Right renal pelvis (tissue), 4 donors: ENCODE data around the gene OLFML2B. TPM values are rescaled to one million over a fixed set of nuclear protein-coding genes. Genes with fewer than 3 reads are reported as not detected.

ENCODE experiments used
- DNase-seq, 4 donors: peaks; one replicate each; pipeline ENCODE4 v3.0.0-alpha.2; 2013; ENCODE audit warnings: low read depth in 4 of 4, low spot score in 3 of 4, missing footprints in 1 of 4
- polyA plus RNA-seq, 4 donors: library from polyadenylated mRNA; unstranded; fragments of 120-200 nt; gene quantifications; one replicate each; pipeline ENCODE4 v1.2.1, GENCODE V29; 2013; ENCODE audit not compliant: insufficient read length in 4 of 4

Gene OLFML2B
- polyA plus RNA-seq, 4 donors: 9.3 to 15.1 (median 10.2) TPM

DNA sequence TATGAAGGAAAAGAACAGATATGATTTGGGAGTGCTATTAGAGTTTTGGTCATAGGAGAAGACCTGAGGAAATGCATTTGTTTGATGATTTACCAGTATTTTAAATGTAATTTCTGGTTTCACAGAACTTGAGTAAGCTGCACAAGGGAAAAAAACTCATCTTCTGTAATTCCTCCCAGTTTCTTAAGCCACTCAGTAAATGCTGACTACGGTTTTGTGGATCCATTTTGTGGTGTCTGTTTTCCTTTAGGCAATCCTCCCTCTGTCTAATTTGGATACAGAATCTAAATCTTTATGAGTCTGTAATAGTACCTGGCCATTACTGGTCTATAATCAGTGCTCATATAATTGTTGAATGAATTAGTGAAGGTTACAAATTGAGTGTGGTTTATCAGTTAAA, 72.0 kb downstream of the OLFML2B start:
- no peak for DNase-seq

DNA sequence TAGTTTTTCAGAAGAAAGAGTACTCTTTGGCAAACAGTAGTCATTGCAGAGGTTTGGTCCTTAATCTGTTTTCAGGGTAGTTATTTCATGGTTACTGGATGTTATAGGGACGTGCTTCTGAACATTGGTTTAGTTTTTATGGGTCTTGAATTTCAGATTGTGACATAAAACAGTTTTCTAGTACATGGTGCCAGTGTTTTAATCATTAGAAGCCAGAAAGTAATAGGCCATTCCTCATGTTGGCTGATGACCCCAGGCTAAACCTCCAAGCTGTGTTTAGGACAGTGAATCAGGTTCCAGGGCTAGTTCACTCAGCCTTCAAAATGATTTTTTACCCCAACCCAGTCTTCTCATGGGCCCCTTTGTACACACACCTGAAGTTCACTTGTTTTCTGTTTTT, 73.3 kb downstream of the OLFML2B start:
- no peak for DNase-seq

DNA sequence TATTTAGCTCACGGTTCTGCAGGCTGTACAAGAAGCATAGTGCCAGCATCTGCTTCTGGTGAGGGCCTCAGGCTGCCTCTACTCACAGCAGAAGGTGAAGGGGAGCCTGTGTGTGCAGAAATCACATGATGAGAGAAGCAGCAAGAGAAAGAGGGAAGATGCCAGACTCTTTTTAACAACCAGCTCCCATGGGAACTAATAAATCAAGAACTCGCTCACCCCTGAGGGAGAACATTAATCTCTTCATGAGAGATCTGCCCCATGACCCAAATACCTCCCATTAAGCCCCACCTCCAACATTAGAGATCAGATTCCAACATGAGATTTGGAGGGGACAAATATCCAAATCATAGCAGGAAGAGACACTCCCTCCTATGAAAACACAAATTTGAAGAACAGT, 74.1 kb downstream of the OLFML2B start:
- no peak for DNase-seq

DNA sequence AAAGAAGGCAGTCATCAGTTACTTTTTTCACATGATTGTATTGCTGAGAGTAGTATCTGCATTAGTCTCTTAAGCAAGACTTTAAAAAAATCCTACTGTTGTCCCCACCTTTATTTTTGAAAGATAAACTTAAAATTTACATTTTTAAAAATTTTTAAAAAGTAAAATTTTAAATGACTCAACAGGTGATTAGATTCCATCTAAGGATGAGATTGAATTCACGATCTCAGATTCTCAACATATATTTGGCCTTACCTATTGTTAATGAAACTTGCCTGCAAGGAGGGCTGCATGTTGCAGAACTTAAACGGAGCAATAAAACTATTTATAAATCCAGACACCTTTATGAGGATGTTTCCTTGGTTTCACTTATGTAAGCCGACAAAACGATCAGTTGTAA, 75.2 kb downstream of the OLFML2B start:
- no peak for DNase-seq

DNA sequence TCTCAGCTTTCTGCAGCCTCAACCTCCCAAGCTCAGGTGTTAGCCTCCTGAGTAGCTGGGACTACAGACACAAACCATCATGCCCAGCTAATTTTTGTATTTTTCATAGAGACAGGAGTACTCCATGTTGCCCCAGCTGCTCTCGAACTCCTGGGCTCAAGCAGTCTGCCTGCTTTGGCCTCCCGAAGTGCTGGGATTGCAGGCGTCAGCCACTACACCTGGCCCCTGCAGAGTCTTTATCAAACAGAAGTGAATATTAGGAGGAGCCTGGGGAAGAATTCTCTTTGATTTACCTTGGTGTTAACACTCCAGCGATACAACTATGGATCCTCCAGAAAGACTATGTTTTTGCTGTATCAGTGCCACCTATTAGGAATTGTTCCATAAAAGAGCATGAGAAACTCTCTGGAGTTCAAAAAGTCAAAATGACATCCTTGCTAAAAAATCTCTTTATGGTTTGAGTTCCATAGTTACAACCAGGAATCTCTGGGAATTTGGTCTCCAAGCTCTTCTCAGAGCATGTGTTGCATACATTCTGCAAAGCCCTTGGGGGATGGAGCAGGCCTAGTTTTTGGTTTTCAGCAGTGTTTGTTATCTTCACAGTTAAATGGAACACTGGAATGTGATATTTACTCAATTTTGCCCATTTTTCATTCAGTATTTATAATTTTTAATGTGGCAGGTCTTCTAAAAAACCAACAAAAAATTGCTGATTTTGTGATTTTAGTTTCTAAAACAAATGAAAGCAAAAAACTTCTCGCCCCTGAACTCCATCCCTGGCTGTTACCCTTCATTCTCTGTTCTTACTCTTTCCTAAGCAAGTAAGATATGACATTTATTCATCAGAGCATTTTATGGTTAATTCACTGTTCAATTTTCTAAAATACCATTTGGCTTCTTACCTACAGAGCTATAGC, 77.3 kb downstream of the OLFML2B start:
- DNase-seq: no peak

DNA sequence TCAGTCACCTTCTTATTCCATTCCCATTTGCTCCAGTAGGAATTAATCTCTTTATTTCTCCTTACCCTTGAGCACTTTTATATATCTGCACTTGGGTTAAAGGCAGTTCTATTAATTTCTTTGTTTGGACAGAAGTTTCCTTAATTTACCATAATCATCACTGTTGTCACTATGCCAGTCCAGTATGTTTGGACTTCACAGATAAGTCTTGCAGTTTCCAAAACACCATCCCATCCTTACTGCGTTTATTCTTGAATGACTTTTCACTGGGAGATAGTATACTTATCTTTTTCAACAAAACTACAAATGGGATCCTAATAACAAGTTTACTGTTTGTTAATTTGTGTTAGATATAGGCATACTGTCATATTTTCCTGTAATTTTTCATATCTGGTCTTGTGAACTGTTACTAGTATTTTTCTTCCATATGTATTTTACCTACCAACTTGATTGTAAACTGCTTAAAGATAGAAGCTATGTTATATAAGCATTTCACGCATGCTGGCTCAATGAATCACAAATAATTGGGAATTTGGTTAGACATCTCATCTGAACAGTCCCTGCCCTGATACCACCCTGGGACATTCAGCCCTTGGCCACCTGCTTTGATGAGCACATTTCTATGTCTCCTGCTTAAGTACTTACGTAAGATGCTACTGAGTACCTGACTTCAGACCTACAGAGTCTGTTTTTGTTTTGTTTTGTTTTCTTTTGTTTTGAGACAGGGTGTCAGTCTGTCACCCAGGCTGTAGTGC, 78.2 kb downstream of the OLFML2B start:
- DNase-seq: no peak

DNA sequence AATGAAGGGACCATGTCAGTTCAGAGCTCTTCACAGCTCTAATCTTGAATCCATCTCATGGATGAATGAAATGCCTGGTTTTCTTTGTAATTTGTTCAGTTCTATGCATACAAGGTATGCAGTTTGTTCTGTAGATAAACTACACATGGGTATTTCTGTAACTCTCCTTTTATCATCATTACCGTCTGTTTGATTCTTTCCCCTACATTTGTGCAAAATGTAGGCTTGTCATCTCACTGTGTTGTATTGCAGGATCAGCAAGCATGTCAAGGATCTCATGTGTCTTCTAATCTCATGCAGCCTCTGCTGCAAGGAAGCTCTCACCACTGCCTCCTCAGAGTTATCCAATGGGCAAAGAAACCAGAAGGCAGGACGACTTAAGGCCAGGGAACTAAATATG, 79.3 kb downstream of the OLFML2B start:
- no peak for DNase-seq

DNA sequence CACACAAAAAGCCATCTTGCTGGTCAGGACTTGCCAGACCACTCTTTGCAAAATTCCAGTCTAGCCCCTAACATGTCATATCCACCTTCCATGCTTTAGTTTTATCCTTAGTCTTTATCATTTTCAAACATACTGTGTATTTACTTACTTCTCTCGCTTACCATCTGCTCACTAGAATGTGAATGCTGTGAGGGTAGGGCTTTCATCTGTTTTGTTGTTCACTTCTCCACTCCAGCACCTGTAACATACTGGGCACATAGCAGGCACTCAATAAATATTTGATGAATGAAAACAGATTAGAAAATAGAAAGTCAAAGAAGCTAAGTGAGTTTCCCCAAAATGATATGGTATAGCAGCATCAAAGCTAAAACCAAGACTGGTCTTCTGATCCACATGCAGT, 79.9 kb downstream of the OLFML2B start:
- no peak for DNase-seq

DNA sequence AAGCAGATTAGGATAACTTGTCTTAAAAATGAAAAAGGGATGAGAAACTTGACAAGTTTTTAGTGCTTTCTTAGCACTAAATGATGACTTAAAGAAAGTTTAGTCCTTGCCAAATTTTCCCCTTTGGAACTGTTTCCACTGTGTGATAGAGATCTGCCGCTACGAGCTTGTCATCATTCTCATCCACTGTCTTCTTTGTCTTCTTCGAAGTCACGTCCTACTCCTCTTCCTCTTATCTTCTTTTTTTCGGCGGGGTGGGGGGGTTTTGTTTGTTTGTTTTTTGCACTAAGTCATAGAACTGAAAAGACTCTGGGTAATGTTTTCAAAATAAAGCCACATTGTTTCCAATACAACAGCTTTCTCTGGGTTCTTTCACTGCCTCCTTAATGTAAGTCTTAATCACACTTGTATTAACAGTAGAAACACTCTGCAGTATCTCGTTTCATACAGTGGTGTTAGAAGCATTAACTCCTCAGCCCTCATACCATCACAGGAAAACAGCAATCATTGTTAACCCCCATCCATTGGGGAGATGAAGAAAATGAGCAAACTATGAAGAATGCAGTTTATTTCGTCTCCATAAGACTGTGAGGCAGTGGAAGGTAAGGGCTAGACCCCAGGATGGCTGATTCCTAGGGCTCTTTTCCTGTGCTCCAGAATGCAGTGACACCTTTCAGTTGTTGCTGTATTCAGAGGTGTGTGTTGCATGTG, 81.8 kb downstream of the OLFML2B start:
- no peak for DNase-seq

DNA sequence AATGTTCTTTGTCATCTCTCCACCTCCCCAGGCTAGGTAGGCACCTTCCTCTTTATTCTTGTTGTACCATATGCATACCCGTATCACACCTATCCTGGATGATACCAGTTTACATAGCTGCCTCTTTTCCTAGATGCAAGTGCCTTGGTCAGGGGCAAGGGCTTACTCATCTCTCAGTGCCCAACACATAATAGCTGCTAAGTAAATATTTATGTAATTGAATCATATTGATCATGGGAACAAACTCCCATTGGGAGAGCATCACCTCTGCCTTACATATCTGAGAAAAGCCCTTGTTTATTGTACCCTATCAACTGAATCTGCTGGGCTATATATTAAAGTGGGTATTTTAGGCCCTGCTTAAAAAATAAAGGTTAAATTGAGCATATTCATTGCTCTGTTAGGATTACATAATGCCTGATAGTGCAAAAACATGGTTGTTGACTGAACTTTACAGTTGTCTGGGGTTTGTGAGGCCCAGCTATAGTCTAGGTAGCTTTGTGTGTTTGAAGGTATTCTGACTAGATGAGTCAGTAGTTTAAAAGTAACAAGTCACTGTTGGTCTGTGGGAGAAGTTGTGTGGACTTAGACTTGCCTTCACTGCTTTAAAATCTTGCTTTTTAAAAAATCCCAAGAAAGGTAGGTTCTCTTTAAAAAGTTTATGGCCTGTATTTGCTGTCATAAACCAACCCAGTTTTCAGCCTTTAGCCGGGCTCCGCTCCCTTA, 82.6 kb downstream of the OLFML2B start:
- no peak for DNase-seq

DNA sequence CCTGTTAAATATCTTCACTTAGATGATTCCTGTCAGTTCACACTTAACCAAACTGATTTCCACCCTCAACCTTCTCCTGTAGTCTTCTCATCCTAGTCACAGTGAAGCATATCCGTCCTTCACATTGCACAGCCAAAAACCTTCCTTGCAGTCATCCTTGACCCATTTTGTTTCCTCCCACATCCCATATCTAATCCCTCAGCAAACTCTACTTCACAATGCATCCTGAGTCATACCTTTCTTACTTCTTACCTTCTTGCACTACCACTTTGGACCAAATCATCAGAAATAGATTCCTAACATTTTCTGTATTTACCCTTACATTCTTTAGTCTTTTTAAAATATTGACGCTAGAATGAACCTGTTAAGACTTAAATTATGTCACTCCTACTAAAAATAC, 86.9 kb downstream of the OLFML2B start:
- no peak for DNase-seq

DNA sequence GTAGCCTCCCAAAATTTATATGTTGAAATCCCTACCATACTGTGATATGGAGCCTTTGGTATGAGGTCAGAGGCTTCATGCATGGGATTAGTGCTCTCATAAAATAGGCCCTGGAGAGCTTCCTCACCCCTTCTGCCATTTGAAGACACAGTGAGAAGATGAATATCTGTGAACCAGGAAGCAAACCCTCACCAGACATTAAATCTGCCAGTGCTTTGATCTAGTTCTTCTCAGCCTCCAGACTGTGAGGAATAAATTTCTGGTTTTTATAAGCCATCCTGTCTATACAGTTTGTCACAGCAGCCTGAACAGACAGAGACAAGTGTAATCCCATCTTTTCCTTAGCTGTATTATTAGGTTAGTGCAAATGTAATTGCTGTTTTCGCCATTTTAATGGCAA, 88.4 kb downstream of the OLFML2B start:
- no peak for DNase-seq

DNA sequence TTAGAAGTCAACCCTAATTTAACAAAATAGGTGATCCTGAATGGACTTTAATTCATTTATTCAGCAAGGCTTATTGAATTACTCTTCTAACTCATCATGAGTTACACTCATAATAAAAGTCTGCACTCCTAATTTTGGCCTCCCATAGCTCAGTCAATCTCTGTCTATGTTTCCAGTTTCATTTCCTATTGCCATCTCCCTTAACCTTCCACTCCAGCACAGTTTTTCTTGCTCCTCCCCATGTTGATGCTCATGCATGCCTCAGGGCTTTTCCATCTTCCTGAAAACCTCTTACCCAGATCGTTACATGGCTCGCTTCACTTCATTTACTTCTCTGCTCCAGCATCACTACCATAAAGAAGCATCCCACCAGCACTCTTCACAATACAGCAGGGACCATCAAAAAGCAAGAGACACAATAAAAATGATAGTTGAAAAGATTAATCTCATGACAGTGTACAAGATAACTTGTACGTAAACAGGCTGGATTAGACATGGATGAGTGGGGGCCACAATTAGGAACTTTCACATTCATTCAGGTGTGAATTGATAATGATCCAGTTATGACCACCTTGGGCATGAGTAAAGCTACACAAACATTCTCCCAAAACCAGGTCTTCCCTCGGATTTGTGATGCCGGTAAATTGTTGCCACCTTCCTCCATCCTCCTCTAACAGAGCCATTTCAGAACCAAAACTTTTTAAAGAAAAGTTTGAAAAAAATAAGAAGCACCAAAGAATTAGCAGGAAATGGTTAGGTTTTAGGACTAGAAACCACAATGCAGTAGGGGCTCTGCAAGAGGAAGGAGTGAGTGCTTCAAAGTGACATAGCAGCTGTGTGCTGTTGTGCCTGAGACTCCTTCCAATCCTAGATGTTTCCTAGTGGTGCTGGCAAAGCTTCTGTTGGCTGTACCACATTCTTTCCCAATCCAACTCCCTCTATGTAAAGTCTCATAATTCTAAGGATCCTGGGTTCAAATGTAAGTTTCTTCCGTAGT, 89.8 kb downstream of the OLFML2B start:
- no peak for DNase-seq

Other genes with a start within 250 kb of the OLFML2B start
- 10 to 100 TPM in 1 of 4 donors, 1 to 10 TPM in 3; 8.8 to 12.9 (median 9.6) TPM for gene NOS1AP, start 45.8 kb upstream of the OLFML2B start, polyA plus RNA-seq